Measurements from ENCODE around the gene ADRB2.
"Not testable (repeated sequence)": the region's sequence is repeated elsewhere in the genome, so short reads cannot be mapped to it uniquely, and the experiment has no call there.

ADRB2 gene

GRCh38 chr5:148855249-148856008, 29.0 kb downstream of the ADRB2 start:
- DNase-seq (ENCODE audit: low read depth in 2 of 2): no peak

- DNase-seq (ENCODE audit: low read depth in 2 of 2): no peak
Observed at GRCh38 chr5:148856009-148856367, 29.6 kb downstream of the ADRB2 start.

GRCh38 chr5:148856424-148856823, 30.0 kb downstream of the ADRB2 start:
- DNase-seq (ENCODE audit: low read depth in 2 of 2): no peak

- no peak for DNase-seq (ENCODE audit: low read depth in 2 of 2)
Observed at GRCh38 chr5:148857474-148857873, 31.1 kb downstream of the ADRB2 start.

- DNase-seq (ENCODE audit: low read depth in 2 of 2): no peak
Observed at GRCh38 chr5:148858106-148858505, 31.7 kb downstream of the ADRB2 start.

DNA sequence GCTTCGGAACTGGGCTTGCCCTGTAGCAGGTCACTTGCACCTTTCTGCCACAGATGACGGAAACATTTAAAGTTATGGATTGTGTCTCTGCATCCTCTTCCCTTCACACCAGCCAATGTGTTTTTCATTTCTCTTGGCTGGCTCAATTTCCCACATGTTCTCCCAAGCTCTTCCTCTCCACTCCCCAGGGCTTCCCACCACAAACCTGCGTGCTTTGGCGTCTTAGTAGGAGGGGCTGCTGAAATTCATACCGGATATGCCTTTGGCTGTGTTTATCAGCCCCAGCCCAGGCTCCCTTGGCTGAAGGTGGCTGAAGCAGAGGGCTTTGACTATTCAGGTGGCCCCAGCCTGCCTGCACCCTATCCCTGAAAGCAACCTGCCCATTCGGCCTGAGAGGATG, 32.1 kb downstream of the ADRB2 start:
- no peak for DNase-seq (ENCODE audit: low read depth in 2 of 2)

GRCh38 chr5:148859703-148860102, 33.3 kb downstream of the ADRB2 start:
- no peak for DNase-seq (ENCODE audit: low read depth in 2 of 2)

DNA sequence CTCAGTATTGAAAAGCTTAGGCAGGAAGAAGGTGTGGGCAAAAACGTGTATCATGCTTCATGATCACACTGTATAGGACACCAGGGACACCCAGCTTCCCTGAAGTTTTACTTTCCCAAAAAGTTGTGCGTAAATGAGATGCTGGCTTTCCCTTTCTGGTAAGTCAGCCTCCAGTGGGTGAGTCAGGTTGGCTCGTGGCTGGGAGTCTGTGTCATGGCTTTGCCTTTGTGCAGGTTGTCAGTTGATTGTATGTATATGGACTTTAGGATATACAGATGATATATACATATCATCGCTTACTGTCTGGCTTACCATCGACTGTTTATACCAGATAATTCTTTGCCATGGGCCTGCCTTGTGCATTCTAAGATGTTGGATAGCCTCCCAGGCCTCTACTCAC, 34.2 kb downstream of the ADRB2 start:
- DNase-seq (ENCODE audit: low read depth in 2 of 2): no peak

DNA sequence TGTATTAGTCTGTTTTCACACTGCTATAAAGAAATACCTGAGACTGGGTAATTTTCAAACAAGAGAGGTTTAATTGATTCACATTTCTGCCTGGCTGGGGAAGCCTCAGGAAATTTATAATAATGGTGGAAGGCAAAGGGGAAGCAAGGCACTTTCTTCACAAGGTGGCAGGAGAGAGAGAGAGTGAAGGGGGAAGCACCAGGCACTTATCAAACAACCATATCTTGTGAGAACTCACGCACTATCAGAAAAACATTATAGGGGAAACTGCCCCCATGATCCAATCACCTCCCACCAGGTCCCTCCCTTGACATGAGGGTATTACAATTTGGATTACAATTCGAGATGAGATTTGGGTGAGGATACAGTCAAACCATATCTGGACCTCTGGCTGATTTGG, 34.7 kb downstream of the ADRB2 start:
- DNase-seq (ENCODE audit: low read depth in 2 of 2): no peak

- no peak for DNase-seq (ENCODE audit: low read depth in 2 of 2)
Observed at GRCh38 chr5:148861696-148862095, 35.3 kb downstream of the ADRB2 start.

DNA sequence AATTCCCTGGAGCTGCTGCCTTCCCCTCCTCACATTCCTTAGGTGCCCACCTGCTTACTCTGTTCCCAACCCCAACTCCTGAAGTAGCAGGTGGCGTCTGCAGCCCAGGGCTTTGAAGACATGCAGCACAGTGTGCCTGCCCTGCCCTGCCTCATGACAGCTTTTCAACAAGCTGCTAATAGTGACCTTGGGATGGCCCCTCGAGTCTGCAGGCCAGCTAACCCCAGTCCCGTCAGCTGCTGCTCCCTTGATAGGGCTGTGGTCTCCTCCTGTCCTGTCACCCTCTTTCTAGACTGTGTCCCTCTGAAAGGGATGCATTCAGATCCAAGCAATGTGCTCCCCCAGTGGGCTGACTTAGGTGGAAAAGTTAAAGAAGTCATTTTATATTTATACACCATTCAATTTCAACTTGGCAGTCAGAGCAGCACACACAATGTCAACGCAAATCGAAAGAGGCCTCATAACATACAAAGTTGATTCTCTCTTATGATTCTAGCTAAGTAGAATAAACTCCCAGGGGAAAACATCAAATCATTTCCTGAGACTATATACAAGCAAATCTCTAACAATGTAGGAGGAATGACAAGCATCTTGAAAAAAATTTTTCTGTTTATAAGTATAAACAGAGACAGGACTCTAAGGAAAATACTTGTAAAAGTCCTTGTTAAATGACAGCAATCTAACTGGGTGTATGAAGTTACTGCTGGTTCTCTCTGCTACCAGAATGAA, 37.9 kb downstream of the ADRB2 start:
- no peak for DNase-seq (ENCODE audit: low read depth in 2 of 2)

GRCh38 chr5:148866024-148866423, 39.6 kb downstream of the ADRB2 start:
- DNase-seq (ENCODE audit: low read depth in 2 of 2): no peak

GRCh38 chr5:148873120-148873519, 46.7 kb downstream of the ADRB2 start:
- DNase-seq (ENCODE audit: low read depth in 2 of 2): no peak

GRCh38 chr5:148873690-148874485, 47.5 kb downstream of the ADRB2 start:
- DNase-seq (ENCODE audit: low read depth in 2 of 2): no peak

- DNase-seq (ENCODE audit: low read depth in 2 of 2): no peak
Observed at GRCh38 chr5:148875205-148875875, 48.9 kb downstream of the ADRB2 start.

GRCh38 chr5:148877436-148877835, 51.0 kb downstream of the ADRB2 start:
- not testable (repeated sequence) for DNase-seq (ENCODE audit: low read depth in 2 of 2)

Data from stimulated activated CD8-positive, alpha-beta memory T cell treated with anti-CD3 and anti-CD28 coated beads, Interleukin-7, amount 100 ng/mL, for 4 hours (primary cell).